Neuronal stem cell (in vitro differentiated cells): ENCODE data around the gene SPART.

Experiments used
- DNase-seq: peaks from one replicate; pipeline ENCODE4 v3.0.0-alpha.2; 2013; ENCODE audit warnings: low spot score
- H2AFZ ChIP-seq: one replicate; pipeline ENCODE4 v1.6.1; 2013; ENCODE audit warnings: mild to moderate bottlenecking, low read length, inconsistent platforms
- H2AK5ac ChIP-seq: 2 replicates; pipeline ENCODE4 v1.6.1; 2013; ENCODE audit warnings: low read depth, mild to moderate bottlenecking, inconsistent platforms, low read length, moderate library complexity, mixed read lengths
- H2BK120ac ChIP-seq: 2 replicates; pipeline ENCODE4 v1.6.1; 2013; ENCODE audit warnings: low read depth, mild to moderate bottlenecking, inconsistent platforms, low read length, moderate library complexity, mixed read lengths
- H2BK12ac ChIP-seq: one replicate; pipeline ENCODE4 v1.6.1; 2013; ENCODE audit warnings: low read length, inconsistent platforms
- H2BK15ac ChIP-seq: 2 replicates; pipeline ENCODE4 v1.6.1; 2013; ENCODE audit warnings: mild to moderate bottlenecking, low read length, inconsistent platforms, mixed read lengths
- H2BK5ac ChIP-seq: one replicate; pipeline ENCODE4 v1.6.1; 2013; ENCODE audit warnings: inconsistent platforms, mild to moderate bottlenecking, low read length, moderate library complexity
- H3K14ac ChIP-seq: one replicate; pipeline ENCODE4 v1.6.1; 2013; ENCODE audit warnings: low read length, inconsistent platforms
- H3K18ac ChIP-seq: 2 replicates; pipeline ENCODE4 v1.6.1; 2013; ENCODE audit warnings: low read length, inconsistent platforms
- H3K23ac ChIP-seq: 2 replicates; pipeline ENCODE4 v1.6.1; 2013; ENCODE audit warnings: low read depth, mild to moderate bottlenecking, mixed read lengths, low read length, inconsistent platforms; ENCODE audit not compliant: poor library complexity
- H3K27ac ChIP-seq: replicated peaks from 3 replicates; pipeline ENCODE4 v1.5.1; 2013; ENCODE audit warnings: low read length, inconsistent platforms
- H3K27me3 ChIP-seq, 3 experiments: 2 replicates each; pipeline ENCODE4 v1.6.1; 2013; ENCODE audit warnings: low read length in 3 of 3, mild to moderate bottlenecking in 2 of 3, inconsistent platforms in 1 of 3, low read depth in 1 of 3, mixed read lengths in 1 of 3, moderate library complexity in 1 of 3; ENCODE audit not compliant: control insufficient read depth in 3 of 3, insufficient read depth in 3 of 3
- H3K36me3 ChIP-seq, 2 donors: replicated peaks in 1 of 2; 2 replicates each; pipeline ENCODE4 v1.6.1; 2013; ENCODE audit warnings: low read length in 2 of 2; ENCODE audit not compliant: control insufficient read depth in 2 of 2, insufficient read depth in 2 of 2
- H3K4ac ChIP-seq: 2 replicates; pipeline ENCODE4 v1.6.1; 2013; ENCODE audit warnings: inconsistent platforms, mild to moderate bottlenecking, low read length, moderate library complexity
- H3K4me1 ChIP-seq, 2 donors: 1 replicate in 1 of 2; 2 replicates in 1 of 2; pipeline ENCODE4 v1.6.1; 2013; ENCODE audit warnings: low read length in 2 of 2, low read depth in 1 of 2; ENCODE audit not compliant: control insufficient read depth in 2 of 2, insufficient read depth in 1 of 2
- H3K4me2 ChIP-seq: one replicate; pipeline ENCODE4 v1.6.1; 2013; ENCODE audit warnings: mild to moderate bottlenecking, low read length, inconsistent platforms; ENCODE audit not compliant: insufficient read depth, poor library complexity, severe bottlenecking
- H3K4me3 ChIP-seq, 2 donors: 2 replicates each; pipeline ENCODE4 v1.5.1; 2013; ENCODE audit warnings: low read length in 2 of 2, mild to moderate bottlenecking in 2 of 2, inconsistent platforms in 1 of 2, moderate library complexity in 1 of 2
- H3K79me1 ChIP-seq: one replicate; pipeline ENCODE4 v1.6.1; 2013; ENCODE audit warnings: low read depth, mild to moderate bottlenecking, inconsistent platforms, low read length, moderate library complexity
- H3K9ac ChIP-seq: one replicate; pipeline ENCODE4 v1.6.1; 2013; ENCODE audit warnings: mild to moderate bottlenecking, low read depth, low read length, inconsistent platforms; ENCODE audit not compliant: poor library complexity
- H3K9me3 ChIP-seq, 2 donors: replicated peaks in 1 of 2; 2 replicates each; pipeline versions ENCODE3 to v1.6.1; 2013; ENCODE audit warnings: low read length in 2 of 2, mild to moderate bottlenecking in 2 of 2, inconsistent platforms in 1 of 2, low read depth in 1 of 2, mixed read lengths in 1 of 2, moderate library complexity in 1 of 2; ENCODE audit not compliant: control insufficient read depth in 2 of 2, insufficient read depth in 1 of 2
- H4K8ac ChIP-seq: one replicate; pipeline ENCODE4 v1.6.1; 2013; ENCODE audit warnings: low read depth, mild to moderate bottlenecking, inconsistent platforms, low read length, moderate library complexity
- H4K91ac ChIP-seq: one replicate; pipeline ENCODE4 v1.6.1; 2013; ENCODE audit warnings: low read length, low read depth, mild to moderate bottlenecking, inconsistent platforms; ENCODE audit not compliant: poor library complexity
- WGBS, 2 donors: extraction: QIAGEN DNeasy Blood & Tissue Kit; methylation state at CpG; one replicate each; pipeline ENCODE4 v1.1.7; 2013; ENCODE audit warnings: missing lambda C conversion rate in 2 of 2, mixed read lengths in 1 of 2; ENCODE audit not compliant: insufficient read length in 2 of 2, insufficient replicate concordance in 1 of 2; ENCODE audit errors: extremely low coverage in 2 of 2; 5-methylcytosine and 5-hydroxymethylcytosine counted together

SPART gene

DNA sequence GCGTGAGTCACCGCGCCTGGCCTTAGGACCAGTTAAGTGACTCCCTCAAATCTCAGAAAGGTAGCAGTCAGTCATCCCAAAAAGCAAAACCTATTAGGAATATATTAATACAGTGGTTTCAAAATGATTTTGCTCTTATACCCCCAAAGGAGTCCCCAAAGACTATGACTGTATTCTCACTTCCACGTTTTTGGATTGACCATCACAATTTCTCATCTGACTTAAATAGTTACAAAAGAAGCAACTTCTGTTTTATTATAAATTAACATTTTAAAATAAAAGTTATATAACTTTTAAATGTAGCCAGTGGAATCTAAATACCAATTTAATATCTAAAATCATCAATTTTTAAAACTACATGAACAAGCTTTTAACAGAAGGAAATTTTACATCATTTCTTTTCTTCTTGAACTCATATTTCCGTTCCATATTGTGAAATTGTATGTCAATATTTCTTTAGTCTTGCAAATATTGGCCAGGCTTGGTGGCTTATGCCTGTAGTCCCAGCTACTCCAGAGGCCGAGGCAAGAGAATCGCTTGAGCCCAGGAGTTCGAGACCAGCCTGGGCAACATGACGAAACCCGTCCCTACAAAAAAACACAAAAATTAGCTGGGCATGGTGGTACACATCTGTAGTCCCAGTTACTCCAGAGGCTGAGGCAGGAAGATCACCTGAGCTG lies 1.5 kb upstream of the SPART start:
- H2AK5ac ChIP-seq, result no peak overlapping the region
- H3K4ac ChIP-seq, result no peak overlapping the region
- H3K14ac ChIP-seq, result no peak overlapping the region
- H3K23ac ChIP-seq, result no peak overlapping the region
- no peaks in the 10 kb centered on the region for H3K36me3 ChIP-seq
- H2BK12ac ChIP-seq, result no peak overlapping the region
- no peak overlapping the region for H3K4me3 ChIP-seq
- H4K8ac ChIP-seq, result no peak overlapping the region
- no peaks in the 10 kb centered on the region for H3K79me1 ChIP-seq
- no peak overlapping the region for H2BK120ac ChIP-seq
- no CpG with 5 or more reads among the region's 10 CpGs for WGBS, 2 donors
- no peak overlapping the region for H4K91ac ChIP-seq
- H3K9me3 ChIP-seq, result no peaks in the 10 kb centered on the region
- no peak for DNase-seq
- no peak overlapping the region for H3K9ac ChIP-seq
- H3K4me1 ChIP-seq, result no peaks in the 10 kb centered on the region
- H2AFZ ChIP-seq, result peak overlapping the region; percentile 98
- H2BK5ac ChIP-seq, result no peak overlapping the region
- no peak overlapping the region for H2BK15ac ChIP-seq
- H3K4me2 ChIP-seq, result no peak overlapping the region
- no peaks in the 10 kb centered on the region for H3K27me3 ChIP-seq
- H3K27ac ChIP-seq, result no peak overlapping the region
- no peak overlapping the region for H3K18ac ChIP-seq

DNA sequence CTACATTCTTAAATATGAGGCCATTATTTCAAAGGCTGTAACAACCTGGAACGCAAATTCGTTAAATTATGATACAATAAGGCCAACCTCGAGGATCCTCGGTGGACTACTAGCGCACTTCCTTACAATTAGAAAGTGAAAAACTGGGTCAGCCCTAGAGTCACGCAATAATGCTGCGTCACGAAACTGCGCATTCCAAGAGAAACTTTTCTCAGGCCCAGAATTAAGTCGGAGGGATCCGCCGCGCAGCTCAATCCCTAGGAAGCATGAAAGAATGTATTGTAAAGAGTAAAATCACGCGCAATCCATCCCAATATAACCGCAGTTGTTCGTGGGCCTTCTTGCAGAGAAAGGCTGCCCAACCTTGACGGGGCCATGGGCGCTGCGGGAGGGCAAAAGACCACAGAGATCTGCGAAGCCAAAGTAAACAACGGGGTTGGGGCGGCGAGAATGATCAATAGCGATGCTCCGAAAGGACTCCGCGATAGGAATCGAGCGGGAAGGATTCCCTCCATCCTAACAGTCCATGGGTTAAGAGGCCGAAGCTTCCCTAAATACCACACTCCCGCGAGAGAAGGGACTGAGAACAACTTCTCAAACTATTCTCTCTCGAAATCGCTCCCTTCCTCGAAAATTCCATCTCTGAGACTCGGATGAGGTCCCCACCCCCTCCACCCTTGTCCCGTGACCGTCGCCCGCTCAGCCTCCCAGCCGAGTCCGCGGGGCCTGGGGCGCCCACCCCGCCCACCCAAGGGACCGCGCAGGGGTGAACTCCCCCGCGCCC lies 564 bp downstream of the SPART start:
- Histone ChIP-seq H3K9me3 (no peaks in the 10 kb centered on the region), H2BK15ac (no peak overlapping the region), H3K36me3 (no peaks in the 10 kb centered on the region), H3K18ac (peak overlapping the region; percentile 99), H3K79me1 (peaks cover 2% of the 10 kb centered on the region), H2AK5ac (no peak overlapping the region), H3K14ac (no peak overlapping the region), H3K27ac (peak overlapping the region; percentile 77), H2BK120ac (peak overlapping the region; percentile 35), H3K4ac (no peak overlapping the region), H3K27me3 (no peaks in the 10 kb centered on the region), H2BK12ac (no peak overlapping the region), H4K91ac (peak overlapping the region; percentile 97), H4K8ac (no peak overlapping the region), H2BK5ac (peak overlapping the region; percentile 62), H3K4me1 (no peaks in the 10 kb centered on the region), H2AFZ (peak overlapping the region; percentile 98), H3K9ac (peak overlapping the region; percentile 97), H3K4me2 (peak overlapping the region; percentile 55), H3K4me3 (peak overlapping the region; percentile 93 to 95), H3K23ac (no peak overlapping the region)
- no CpG with 5 or more reads among the region's 50 CpGs for WGBS, 2 donors
- peak; percentile 58 for DNase-seq

DNA sequence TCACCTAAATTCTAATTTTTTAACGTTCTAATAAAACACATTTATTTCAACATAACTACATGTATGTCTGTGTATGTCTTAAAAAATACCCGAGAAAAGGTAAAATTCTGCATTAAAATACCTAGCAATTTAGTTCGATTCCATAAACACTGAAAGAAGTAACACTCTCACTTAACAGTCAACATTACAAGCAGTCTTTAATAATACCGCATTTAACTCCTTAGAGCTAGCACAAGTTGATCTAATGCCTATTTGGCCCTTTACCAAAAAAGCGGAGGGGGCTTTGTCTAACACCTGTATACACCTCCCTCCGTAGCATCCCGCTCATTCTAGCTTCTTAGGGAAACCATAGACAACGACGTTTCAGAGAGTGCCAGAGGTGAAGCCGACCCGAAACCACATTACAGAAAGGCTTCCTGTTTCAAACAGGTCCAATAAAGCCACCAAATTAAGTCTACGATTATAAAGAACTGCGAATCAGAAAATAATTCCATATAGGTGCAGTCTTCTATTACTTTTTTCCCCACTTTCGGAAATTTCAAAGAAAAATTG lies 1.2 kb downstream of the SPART start:
- H2BK120ac ChIP-seq, result no peak overlapping the region
- H3K4me3 ChIP-seq, result peak overlapping the region; percentile 23 to 93
- H3K9ac ChIP-seq, result no peak overlapping the region
- peak overlapping the region; percentile 98 for H2AFZ ChIP-seq
- H3K27ac ChIP-seq, result no peak overlapping the region
- no peak for DNase-seq
- no peaks in the 10 kb centered on the region for H3K27me3 ChIP-seq
- H2AK5ac ChIP-seq, result no peak overlapping the region
- peaks cover 2% of the 10 kb centered on the region for H3K79me1 ChIP-seq
- H4K91ac ChIP-seq, result no peak overlapping the region
- H2BK5ac ChIP-seq, result no peak overlapping the region
- no peak overlapping the region for H3K14ac ChIP-seq
- no peak overlapping the region for H3K23ac ChIP-seq
- H3K4me1 ChIP-seq, result no peaks in the 10 kb centered on the region
- H3K18ac ChIP-seq, result no peak overlapping the region
- H3K9me3 ChIP-seq, result no peaks in the 10 kb centered on the region
- no peak overlapping the region for H3K4ac ChIP-seq
- H2BK15ac ChIP-seq, result no peak overlapping the region
- no peak overlapping the region for H2BK12ac ChIP-seq
- H4K8ac ChIP-seq, result no peak overlapping the region
- peak overlapping the region; percentile 55 for H3K4me2 ChIP-seq
- WGBS, 2 donors, result 100% methylated on average over 1 of the region's 14 CpGs; no CpG with 5 or more reads in 1 of the 2 donors
- H3K36me3 ChIP-seq, result no peaks in the 10 kb centered on the region

DNA sequence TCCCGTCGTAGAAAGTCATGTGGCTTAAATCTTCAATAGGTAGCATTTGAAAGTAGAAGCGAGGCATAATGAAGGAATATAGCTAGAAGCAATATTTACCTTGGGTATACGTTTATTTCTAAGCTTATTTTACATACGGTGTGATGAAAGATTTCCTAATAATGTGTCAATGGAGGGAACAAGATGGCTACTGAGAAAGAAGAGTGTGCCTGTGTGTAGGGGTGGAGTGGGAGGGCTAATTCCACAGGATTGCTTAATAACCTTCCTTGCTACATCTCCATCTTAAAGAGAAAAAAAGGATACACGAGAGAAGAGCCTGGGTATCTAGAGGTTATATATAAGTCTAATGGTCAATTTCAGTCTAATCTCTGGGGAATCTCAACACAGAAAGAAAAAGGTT lies 2.0 kb downstream of the SPART start:
- H3K27ac ChIP-seq, result no peak overlapping the region
- no CpG with 5 or more reads among the region's 6 CpGs for WGBS, 2 donors

More for the DNA sequence above, 2.0 kb downstream of the SPART start:
- Histone ChIP-seq H3K4me1 (no peaks in the 10 kb centered on the region), H2AK5ac (no peak overlapping the region), H2BK15ac (no peak overlapping the region), H4K8ac (no peak overlapping the region), H3K27me3 (no peaks in the 10 kb centered on the region), H3K79me1 (peaks cover 2% of the 10 kb centered on the region), H3K4me3 (peak overlapping the region in 1 of 2 donors; percentile 93), H3K14ac (no peak overlapping the region), H4K91ac (no peak overlapping the region), H2BK12ac (no peak overlapping the region), H3K9ac (no peak overlapping the region), H3K36me3 (no peaks in the 10 kb centered on the region), H2BK120ac (no peak overlapping the region), H3K18ac (no peak overlapping the region), H2BK5ac (no peak overlapping the region), H3K4me2 (no peak overlapping the region), H3K4ac (no peak overlapping the region), H2AFZ (no peak overlapping the region), H3K9me3 (no peaks in the 10 kb centered on the region), H3K23ac (no peak overlapping the region)
- DNase-seq, result no peak
